Motor neuron (in vitro differentiated cells): ENCODE data around the gene BARX1. TPM values are rescaled to one million over a fixed set of nuclear protein-coding genes. Genes with fewer than 3 reads are reported as not detected.

Experiments used
- ATAC-seq, 8 experiments: fragments of 200-7000 bp; cut with Tn5 transposase; replicated peaks in 6 of 8; 2 replicates each; pipeline ENCODE4 v1.8.0; 2021; ENCODE audit warnings: mild to moderate bottlenecking in 8 of 8, moderate library complexity in 8 of 8
- H3K27ac ChIP-seq, 2 donors: fragments of 250-450 bp; sonication (Bioruptor Pico); 2 replicates each; pipeline ENCODE4 v1.9.0; 2021; ENCODE audit warnings: antibody characterized with exemption in 2 of 2, mild to moderate bottlenecking in 2 of 2, moderate library complexity in 1 of 2
- H3K4me1 ChIP-seq, 2 donors: fragments of 250-450 bp; sonication (Bioruptor Pico); replicated peaks in 1 of 2; 2 replicates each; pipeline ENCODE4 v1.6.1; 2021; ENCODE audit warnings: antibody characterized with exemption in 2 of 2, mild to moderate bottlenecking in 2 of 2, moderate library complexity in 1 of 2
- H3K4me3 ChIP-seq, 5 donors: fragments of 250-450 bp; sonication (Bioruptor Pico); 2 replicates each; pipeline ENCODE4 v1.9.0; 2021; ENCODE audit warnings: antibody characterized with exemption in 5 of 5, mild to moderate bottlenecking in 5 of 5, moderate library complexity in 4 of 5
- WGBS, 10 experiments: fragments of 450-650 bp; shearing (Covaris generic); methylation state at CpG; one replicate each; pipeline ENCODE4 v1.0.0; 2022; 5-methylcytosine and 5-hydroxymethylcytosine counted together
- in situ Hi-C, 9 experiments: fragments of 400-800 bp; cut with MboI; loops; one replicate each; pipeline ENCODE4 v1.15.0; 2021; ENCODE audit warnings: low sequenced_read_pairs in 9 of 9, low pct_unique_long_range_greater_than_20kb in 2 of 9; ENCODE audit not compliant: unreplicated experiment in 9 of 9
- total RNA-seq, 8 experiments: library from RNA; unstranded; fragments of 300-600 nt; gene quantifications; 2 replicates each; pipeline versions ENCODE4 v1.2.3 to v1.2.4, GENCODE V29; 2022

BARX1 gene, protein sequence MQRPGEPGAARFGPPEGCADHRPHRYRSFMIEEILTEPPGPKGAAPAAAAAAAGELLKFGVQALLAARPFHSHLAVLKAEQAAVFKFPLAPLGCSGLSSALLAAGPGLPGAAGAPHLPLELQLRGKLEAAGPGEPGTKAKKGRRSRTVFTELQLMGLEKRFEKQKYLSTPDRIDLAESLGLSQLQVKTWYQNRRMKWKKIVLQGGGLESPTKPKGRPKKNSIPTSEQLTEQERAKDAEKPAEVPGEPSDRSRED
- under 1 TPM in 4 of 8 experiments, not detected in 4; 0.21 to 0.57 (median 0.25) TPM for total RNA-seq

DNA sequence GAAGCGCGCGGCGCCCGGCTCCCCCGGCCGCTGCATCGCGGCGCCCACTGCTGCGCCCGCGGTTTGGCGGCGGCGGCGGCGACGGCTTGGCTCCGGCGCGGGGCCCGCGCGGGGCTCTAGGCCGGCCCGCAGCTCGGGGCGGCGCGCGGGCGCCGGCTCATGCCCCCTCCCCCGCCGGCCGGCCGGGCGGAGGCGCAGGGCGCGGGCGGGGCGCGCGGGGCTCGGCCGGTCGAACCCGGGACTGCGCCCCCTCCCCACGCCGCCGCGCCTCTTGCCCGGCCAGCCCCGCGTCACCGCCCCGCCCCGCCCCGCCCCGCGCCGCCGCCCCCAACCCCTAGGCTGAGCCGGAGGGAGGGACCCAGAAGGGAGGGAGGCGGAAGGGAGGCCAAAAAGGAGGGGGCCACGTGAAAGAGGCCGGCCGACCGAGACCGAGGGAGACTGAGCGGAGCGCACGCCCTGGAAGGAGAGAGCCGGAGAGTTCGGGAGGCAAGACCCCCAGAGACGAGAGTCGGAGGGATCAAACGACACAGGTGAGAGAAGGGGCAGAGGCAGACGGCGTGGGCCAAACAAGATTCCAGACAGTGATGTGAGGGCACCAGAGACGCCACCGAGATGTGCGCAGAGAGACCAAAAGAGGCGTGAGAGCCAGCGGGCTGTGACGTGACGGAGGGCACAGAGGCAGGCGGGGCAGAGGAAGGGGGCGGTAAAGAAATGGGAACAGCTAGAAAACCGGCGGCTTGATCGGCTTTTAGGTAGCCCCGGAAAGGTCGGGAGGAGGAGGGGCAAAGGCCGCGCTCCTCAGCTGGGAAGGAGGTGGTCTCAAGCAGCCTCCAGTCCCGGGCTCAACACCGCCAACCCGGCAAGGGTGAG is at the start of gene BARX1:
BARX1 (minus strand) TSS at position 245 of the 870 bp plus-strand sequence; CDS start at position 36, 209 bp downstream.
- H3K4me1 ChIP-seq: peaks cover 5 to 35% of the 10 kb centered on the region in 2 donors
- WGBS, 10 experiments: 0 to 4% (median 0%) methylated on average over 2 to 12 of the region's 102 CpGs; no CpG with 5 or more reads in 6 of the 10 experiments
- H3K27ac ChIP-seq: no peak within 1 kb of the TSS
- peak in 6 of 8 experiments; percentile 8 to 78 (median 70) for ATAC-seq
- in situ Hi-C loops: loop anchor here in 5 of 9 experiments (10.0 to 25.0 kb wide), 3 partner anchors 268 to 793 kb away; no protein-coding TSS in a partner anchor
- peak within 1 kb of the TSS; percentile 7 to 26 (median 17) for H3K4me3 ChIP-seq

DNA sequence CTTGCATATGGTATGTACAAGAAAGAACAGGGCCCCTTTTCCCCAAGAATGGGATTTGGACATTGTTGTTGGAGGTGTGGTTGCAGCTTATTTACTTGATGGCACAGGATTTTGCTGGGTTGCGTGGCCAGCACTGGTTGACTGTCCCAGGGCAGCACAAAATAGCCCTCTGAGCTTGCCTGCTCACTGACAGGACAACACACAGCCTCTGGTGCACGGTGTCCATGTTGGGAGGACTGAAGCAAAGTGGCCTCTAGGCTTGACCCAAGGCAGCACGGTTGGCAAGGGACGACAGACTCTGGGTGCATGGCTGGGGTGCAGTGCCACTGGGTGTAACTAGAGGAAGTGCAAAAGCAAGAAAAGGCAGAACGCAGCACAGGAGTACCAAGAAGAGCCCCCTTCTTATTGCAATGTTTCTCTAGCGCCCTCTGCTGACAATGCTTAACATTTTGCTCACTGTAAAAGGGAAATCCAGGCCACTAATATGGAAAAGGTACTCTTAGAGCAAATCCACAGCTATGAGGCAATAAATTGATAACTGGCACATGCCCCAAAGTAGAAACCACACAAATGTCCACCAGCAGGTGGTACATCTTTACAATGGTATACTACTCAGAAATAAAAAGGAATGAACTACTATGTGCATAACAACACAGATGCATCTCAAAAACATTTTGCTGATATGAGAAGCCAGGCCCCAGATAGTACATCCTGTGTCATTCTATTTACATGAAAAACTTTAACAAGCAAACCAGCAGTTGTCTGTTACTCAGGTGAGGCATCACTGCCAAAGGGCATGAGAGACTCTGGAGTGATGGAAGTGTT is 47.4 kb upstream of the BARX1 start:
- no peak overlapping the region for H3K27ac ChIP-seq
- no peaks in the 10 kb centered on the region for H3K4me1 ChIP-seq
- peak; percentile 32 to 92 (median 66) for ATAC-seq
- H3K4me3 ChIP-seq: no peak overlapping the region
- in situ Hi-C loops: loop anchor here in 2 of 9 experiments (25.0 kb wide), 1 partner anchor 210 kb away; no protein-coding TSS in a partner anchor
- 0 to 56% (median 27%) methylated on average over 1 to 6 of the region's 6 CpGs; no CpG with 5 or more reads in 1 of the 10 experiments for WGBS, 10 experiments

DNA sequence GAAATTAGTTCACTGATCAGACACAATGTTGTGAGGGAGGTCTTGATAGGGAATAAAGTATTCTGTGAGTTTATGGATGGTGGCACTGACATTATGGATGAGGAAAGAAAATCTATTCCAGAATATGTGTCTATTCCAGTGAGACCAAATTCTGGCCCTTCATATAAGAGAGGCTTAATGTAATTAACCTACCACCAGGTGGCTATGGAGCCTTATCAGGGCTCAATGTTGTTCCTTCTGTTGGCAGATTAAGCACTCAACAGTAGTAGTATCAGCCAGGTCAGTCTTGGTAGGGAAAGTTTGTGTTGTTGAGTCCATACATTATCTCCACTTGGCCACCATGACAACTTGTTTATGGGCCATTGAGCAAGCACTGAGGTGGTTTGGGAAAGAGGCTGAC is 41.7 kb upstream of the BARX1 start:
- no peaks in the 10 kb centered on the region for H3K4me1 ChIP-seq
- in situ Hi-C loops: no loop called here
- H3K4me3 ChIP-seq: no peak overlapping the region
- H3K27ac ChIP-seq: no peak overlapping the region
- ATAC-seq: no peak

DNA sequence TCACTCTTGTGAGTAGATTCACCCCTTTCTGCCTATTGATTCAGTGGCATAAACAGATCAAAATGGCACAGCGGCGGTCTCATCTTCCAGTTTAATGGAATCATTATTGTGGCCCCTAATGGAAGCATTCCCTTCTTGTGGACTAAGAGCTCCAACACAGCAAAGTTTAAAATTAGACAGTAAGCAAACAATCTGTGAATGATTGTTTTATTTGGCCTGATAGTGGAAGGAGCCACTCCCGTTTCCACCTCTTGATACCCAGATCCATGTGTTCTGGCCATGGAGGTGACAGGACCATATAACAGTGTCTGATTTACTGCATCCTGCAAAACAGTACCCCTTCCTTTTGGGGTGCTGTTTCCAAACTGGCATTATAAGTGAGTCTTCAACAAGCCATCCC is 41.2 kb upstream of the BARX1 start:
- Histone ChIP-seq H3K4me3 (no peak overlapping the region), H3K4me1 (no peaks in the 10 kb centered on the region), H3K27ac (no peak overlapping the region)
- no peak for ATAC-seq
- WGBS, 10 experiments: 0 to 100% (median 79%) methylated on average over 1 to 3 of the region's 3 CpGs; no CpG with 5 or more reads in 2 of the 10 experiments
- in situ Hi-C loops: no loop called here

DNA sequence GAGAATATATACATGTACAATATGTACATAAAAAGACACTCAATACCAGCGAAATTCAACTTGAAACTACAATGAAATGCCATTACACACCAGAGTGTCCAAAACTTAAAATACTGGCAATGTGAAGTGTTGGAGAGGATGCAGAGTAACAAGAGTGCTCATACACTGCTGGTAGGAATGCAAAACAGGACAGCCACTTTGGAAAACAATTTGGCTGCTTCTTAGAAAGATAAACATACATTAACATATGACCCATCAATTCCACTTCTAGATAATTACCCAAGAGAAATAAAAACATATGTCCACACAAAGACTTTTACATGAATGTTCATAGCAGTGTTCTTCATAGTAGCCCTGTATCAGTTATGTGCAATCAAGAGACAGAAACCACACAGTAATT is 39.4 kb upstream of the BARX1 start:
- ATAC-seq: peak in 3 of 8 experiments; percentile 73 to 91 (median 83)
- in situ Hi-C loops: no loop called here
- no peak overlapping the region for H3K27ac ChIP-seq
- 0 to 86% (median 33%) methylated on average over 1 of the region's 1 CpG; no CpG with 5 or more reads in 1 of the 10 experiments for WGBS, 10 experiments
- H3K4me1 ChIP-seq: no peaks in the 10 kb centered on the region
- no peak overlapping the region for H3K4me3 ChIP-seq

DNA sequence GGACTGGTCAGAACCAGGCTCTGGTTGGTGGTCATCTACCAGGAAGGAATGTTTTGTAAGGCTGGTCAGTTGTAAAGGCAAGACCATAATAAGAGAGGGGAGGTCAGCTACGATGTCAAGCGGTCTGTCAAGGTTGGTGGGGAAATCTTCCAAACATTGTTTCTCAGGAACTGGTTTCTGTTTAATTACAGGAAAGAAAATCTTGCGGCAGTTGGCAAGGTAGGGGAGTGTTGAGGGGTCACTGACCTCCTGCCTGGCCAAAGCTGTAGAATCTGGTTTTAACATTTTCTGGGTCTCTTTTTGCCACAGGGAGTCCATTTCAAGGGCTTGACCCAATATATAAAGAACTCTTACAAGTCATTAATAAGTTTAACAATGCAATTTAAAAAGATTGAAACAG is 39.0 kb upstream of the BARX1 start:
- Histone ChIP-seq H3K27ac (no peak overlapping the region), H3K4me3 (no peak overlapping the region), H3K4me1 (no peaks in the 10 kb centered on the region)
- ATAC-seq: no peak
- in situ Hi-C loops: no loop called here
- WGBS, 10 experiments: 56 to 100% (median 93%) methylated on average over 1 to 3 of the region's 3 CpGs; no CpG with 5 or more reads in 3 of the 10 experiments

DNA sequence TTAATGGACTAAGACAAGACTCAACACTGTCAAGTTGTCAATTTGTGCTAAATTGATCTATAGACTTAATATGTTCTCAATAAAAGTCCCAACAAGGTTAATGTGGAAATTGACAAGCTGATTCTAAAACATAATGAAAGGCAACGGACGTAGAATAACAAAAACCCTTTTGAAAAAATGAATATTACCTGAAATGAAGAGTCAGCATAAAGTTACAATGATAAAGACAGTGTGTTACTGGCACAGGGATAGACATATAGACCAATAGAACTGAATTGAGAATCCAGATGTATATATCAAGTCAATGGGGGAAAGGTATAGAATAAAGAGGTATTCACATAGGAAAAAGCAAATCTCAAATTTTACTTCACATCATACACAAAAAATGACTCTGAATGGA is 37.7 kb upstream of the BARX1 start:
- in situ Hi-C loops: no loop called here

DNA sequence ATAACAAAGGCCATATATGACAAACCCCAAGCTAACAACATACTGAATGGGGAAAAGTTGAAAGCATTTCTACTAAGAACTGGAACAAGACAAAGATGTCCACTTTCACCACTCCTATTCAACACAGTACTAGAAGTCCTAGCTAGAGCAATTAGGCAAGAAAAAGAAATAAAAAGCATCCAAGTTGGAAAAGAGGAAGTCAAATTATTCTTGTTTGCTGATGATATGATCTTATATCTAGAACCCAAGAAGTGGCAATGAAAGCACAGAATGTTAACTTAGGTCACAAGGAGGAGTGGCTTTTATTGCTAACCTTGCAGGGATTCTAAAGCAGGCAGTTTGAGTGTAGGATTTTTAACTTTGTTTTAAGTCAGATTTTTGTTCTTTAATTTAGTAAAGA is 35.3 kb upstream of the BARX1 start:
- in situ Hi-C loops: no loop called here
- H3K4me1 ChIP-seq: no peaks in the 10 kb centered on the region
- ATAC-seq: no peak
- no peak overlapping the region for H3K4me3 ChIP-seq
- H3K27ac ChIP-seq: no peak overlapping the region

More for the DNA sequence above, 37.7 kb upstream of the BARX1 start:
- no peak overlapping the region for H3K4me3 ChIP-seq
- H3K27ac ChIP-seq: no peak overlapping the region
- no peak for ATAC-seq
- WGBS, 10 experiments: 43 to 94% (median 75%) methylated on average over 2 of the region's 2 CpGs
- H3K4me1 ChIP-seq: no peaks in the 10 kb centered on the region

DNA sequence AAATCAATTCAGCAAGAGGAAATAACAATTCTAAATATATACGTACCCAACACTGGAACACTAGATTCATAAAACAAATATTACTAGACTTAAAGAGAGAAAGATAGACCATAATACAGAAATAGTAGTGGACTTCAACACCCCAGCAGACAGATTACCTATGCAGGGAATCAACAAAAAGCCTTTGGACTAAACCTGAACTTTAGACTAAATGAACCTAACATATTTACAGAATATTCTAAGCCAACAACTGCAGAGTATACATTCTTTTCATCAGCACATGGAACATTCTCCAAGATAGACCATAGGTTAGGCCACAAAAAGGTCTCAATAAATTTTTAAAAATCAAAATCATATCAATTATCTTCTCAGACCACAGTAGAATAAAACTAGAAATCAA is 32.9 kb upstream of the BARX1 start:
- in situ Hi-C loops: no loop called here
- WGBS, 10 experiments: 42 to 100% (median 92%) methylated on average over 1 of the region's 1 CpG; no CpG with 5 or more reads in 1 of the 10 experiments
- ATAC-seq: no peak
- H3K4me3 ChIP-seq: no peak overlapping the region
- H3K4me1 ChIP-seq: no peaks in the 10 kb centered on the region
- no peak overlapping the region for H3K27ac ChIP-seq

DNA sequence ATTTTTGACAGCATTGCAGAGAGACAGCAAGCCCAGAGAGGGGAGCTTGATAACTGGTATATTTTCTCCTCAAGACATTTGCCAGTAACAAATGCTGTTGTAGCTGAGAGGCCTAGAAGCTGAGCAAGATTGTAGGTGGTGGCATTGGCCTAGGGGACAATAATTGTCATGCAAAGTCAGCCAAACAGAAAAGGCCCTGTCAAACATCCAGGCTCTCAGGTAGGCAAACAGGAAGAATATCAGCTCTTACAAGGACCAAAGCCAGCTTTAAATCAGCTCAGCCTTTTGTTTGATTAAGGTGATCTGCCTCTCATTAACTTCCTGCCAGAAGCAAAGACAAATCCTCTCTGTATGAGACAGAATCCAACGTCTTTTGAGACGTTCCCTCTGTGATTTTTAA is 29.7 kb upstream of the BARX1 start:
- ATAC-seq: no peak
- no peak overlapping the region for H3K4me3 ChIP-seq
- H3K4me1 ChIP-seq: no peaks in the 10 kb centered on the region
- no peak overlapping the region for H3K27ac ChIP-seq
- in situ Hi-C loops: no loop called here
- 0 to 25% (median 6%) methylated on average over 1 to 2 of the region's 2 CpGs; no CpG with 5 or more reads in 1 of the 10 experiments for WGBS, 10 experiments

DNA sequence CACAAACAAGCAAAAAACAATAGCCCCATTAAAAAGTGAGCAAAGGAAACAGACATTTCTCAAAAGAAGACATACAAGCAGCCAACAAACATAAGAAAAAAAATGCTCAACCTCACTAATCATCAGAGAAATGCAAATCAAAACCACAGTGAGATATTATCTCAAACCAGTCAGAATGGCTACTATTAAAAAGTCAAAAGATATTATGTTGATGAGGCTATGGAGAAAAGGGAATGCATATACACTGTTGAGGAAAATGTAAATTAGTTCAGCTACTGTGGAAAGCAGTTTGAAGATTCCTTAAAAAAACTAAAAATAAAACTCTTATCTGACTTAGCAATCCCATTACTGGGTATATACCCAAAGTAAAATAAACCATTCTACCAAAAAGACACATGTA is 28.7 kb upstream of the BARX1 start:
- no peaks in the 10 kb centered on the region for H3K4me1 ChIP-seq
- no peak overlapping the region for H3K27ac ChIP-seq
- no peak overlapping the region for H3K4me3 ChIP-seq
- peak in 3 of 8 experiments; percentile 20 to 57 (median 54) for ATAC-seq
- in situ Hi-C loops: no loop called here

DNA sequence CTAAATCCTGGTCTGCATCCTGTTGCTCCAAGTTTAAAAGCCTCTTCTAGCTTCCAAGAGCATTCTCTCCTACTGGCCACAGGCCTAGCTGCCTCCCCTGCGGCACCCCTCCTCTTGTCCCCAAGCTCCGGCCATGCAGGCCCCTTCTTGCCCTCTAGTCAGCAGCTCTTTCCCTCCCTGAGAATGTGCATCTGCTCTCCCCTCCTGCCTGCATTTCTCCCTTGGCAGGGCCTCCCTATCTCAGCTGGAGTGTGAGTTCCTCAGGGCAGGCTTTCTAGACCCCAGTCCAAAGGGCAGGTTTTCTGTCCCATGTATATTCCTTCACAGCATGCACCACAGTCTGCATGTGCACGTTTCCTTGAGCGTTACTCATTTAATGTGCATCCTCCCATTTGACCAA is 24.6 kb upstream of the BARX1 start:
- 20 to 100% (median 47%) methylated on average over 1 to 4 of the region's 4 CpGs; no CpG with 5 or more reads in 6 of the 10 experiments for WGBS, 10 experiments

DNA sequence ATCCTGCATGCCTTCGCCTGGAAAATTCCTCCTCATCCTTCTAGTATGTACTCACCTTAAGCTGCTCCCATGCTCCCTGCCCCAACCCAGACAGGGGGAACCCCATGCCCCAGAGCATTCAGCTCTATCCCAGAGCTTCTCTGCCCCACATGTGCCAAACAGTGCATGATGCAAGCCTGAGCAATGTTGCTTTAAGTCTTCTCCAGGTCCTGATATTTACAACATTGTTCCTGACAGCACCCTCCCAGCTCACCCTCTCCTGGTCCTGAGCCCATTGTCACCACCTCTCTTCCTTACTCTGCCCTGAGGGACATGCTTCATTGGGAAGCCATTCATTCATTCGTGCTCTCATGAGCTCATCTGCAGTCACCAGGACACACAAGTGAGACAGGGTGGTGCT is 23.4 kb upstream of the BARX1 start:
- ATAC-seq: peak in 7 of 8 experiments; percentile 36 to 82 (median 72)

More for the DNA sequence above, 24.6 kb upstream of the BARX1 start:
- no peak for ATAC-seq
- Histone ChIP-seq H3K27ac (no peak overlapping the region), H3K4me1 (peaks cover 0 to 3% of the 10 kb centered on the region in 2 donors), H3K4me3 (no peak overlapping the region)
- in situ Hi-C loops: no loop called here

More for the DNA sequence above, 23.4 kb upstream of the BARX1 start:
- Histone ChIP-seq H3K27ac (no peak overlapping the region), H3K4me1 (peaks cover 0 to 3% of the 10 kb centered on the region in 2 donors), H3K4me3 (no peak overlapping the region)
- in situ Hi-C loops: no loop called here
- 0 to 71% (median 67%) methylated on average over 1 of the region's 2 CpGs; no CpG with 5 or more reads in 7 of the 10 experiments for WGBS, 10 experiments
